Measurements from ENCODE around the gene SLC12A9.
"Not testable (repeated sequence)": the region's sequence is repeated elsewhere in the genome, so short reads cannot be mapped to it uniquely, and the experiment has no call there.

The SLC12A9 gene

DNA sequence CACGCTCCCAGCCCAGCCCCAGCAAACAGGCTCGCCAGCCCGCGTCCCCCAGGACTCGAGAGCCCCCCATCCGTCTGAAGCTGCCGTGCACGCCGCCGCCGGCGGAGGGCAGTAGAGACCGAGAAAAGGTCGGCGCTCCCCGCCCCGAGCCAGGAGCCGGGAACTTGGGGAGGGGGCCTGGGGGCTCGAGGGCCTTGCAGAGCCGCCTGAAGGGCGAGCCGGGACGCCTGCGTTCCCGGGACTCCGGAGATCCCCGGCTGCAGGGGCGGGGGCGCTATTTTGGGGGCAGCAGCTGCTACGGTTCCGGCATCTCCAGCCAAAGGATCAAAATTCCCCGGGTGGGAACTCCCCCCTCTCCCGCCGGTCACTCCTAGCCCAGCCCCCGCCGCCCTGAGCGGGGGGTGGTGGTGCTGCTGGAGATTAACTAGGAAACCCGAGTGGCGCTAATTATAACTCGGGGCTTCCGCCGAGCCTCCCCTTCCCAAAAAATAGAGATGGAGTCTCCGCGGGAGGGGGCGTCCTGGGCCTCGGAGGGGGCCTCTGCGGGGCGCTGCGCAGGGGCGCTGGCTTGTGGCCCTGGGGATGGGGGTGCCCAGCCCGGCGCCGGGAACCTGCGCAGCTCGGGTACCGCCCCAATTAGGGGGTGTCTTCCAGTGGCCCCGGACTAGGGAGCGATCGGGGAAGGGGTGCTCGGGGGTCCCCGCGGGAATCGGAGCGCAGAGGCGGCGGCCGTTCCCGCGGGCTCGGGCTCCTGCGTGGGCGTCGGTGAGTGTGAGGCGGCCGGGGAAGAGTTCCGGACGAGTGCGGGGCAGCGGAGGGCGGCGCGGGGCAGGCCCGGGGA lies 42.6 kb downstream of the SLC12A9 start:
- in situ Hi-C loops (cut with MboI; ENCODE audit: low sequenced_read_pairs), result loop anchor here (5.0 to 10.0 kb wide), 2 partner anchors 162 to 400 kb away; no protein-coding TSS in a partner anchor

DNA sequence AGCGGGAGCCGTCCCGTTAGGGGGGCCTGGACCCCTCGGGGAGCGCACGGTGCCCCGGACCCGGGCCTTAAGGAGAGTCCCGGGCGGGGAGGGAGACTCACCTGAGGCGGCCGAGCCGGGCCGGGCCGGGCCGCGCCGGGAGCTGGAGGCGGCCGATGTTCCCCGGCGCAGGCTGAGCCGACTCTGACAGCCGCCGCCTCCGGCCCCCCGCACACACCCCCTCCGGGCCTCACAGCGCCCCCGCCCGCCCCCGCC lies 43.1 kb downstream of the SLC12A9 start, which contains the start of gene ACHE:
Gene ACHE, minus strand, starts transcription at position 188 of the 255 bp plus-strand sequence. CDS start 1,656 bp downstream, outside the sequence.
- in situ Hi-C loops (cut with MboI; ENCODE audit: low sequenced_read_pairs), result loop anchor here (10.0 kb wide), 1 partner anchor 399 kb away; no protein-coding TSS in a partner anchor

DNA sequence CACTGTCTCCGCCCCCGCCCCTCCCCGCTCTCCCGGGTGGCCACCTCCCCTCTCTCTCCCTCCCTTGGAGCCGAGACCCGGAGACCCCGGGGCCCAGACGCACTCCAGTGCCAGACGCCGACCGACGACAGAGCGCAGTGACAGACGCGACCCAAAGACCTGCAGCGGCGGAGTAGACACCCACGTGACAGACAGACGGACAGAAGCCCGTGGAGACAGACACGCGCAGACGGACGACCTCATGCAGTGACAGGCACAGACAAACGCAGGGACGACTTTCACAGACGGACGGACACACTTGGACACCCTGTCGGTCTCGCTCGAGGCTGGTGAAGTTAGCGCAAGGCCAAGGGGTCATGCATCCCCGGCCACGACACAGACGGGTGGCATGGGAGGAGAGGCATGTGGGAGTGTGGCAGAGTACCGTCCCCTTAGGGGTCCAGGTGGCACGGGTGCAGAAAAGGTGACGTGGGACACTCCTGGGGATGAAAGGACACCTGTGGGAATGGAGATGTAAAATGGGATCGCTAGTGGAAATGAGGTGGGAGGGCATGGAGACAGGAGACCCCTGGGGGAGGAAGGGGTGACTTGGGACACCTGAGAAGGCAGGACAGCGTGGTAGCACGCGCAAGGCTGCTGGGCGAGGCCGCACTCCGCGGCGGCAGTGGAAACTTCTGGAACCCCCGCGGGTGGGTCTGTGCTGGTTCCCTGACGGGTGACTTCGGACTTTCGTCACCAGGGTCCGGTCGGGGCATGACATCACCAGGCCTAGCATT lies 43.6 kb downstream of the SLC12A9 start:
- in situ Hi-C loops (cut with MboI; ENCODE audit: low sequenced_read_pairs), result loop anchor here (10.0 kb wide), 1 partner anchor 399 kb away; no protein-coding TSS in a partner anchor

DNA sequence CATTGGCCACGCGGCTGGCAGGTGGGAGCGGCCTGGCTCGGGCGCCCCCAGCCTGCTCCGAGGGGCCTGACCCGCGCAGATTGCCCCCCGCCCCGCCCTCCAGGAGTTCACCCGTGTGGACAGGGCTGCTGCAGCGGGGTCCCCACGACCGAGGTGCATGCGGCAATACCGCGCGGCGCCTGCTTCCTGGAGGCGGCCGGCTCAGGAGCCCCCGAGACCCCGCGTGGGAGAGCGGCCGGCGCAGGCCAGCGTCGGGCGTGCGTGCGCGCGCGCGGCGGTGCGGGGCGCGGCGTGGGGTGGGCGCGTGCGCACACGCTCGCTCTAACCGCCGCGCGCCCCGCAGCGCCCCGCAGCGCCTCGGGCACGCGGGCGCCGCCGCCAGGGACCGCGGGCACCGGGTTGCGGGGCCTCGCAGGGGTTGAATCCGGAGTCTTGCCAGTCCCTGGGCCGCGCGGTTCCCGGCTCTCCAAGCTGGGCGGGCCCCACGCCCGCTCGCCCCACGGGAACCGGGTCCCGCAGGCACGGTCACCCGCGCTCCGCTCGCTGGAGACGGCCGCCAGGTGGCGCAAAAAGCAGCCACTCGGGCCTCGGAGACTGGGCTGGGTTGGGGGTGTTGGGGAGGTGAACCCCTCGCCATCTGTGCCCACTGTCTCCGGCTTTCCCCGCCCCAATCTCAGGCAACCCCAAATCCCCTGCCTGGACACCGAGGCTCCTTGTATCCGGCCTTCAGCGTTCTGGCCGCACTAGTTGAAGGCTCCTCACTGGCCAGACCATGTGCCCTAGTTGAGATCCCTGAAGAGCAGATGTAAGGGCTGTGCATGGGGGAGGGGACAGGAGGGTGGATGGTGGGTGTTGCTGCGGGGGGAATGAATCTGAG lies 44.5 kb downstream of the SLC12A9 start:
- in situ Hi-C loops (cut with MboI; ENCODE audit: low sequenced_read_pairs), result loop anchor here (10.0 kb wide), 1 partner anchor 398 kb away; no protein-coding TSS in a partner anchor

DNA sequence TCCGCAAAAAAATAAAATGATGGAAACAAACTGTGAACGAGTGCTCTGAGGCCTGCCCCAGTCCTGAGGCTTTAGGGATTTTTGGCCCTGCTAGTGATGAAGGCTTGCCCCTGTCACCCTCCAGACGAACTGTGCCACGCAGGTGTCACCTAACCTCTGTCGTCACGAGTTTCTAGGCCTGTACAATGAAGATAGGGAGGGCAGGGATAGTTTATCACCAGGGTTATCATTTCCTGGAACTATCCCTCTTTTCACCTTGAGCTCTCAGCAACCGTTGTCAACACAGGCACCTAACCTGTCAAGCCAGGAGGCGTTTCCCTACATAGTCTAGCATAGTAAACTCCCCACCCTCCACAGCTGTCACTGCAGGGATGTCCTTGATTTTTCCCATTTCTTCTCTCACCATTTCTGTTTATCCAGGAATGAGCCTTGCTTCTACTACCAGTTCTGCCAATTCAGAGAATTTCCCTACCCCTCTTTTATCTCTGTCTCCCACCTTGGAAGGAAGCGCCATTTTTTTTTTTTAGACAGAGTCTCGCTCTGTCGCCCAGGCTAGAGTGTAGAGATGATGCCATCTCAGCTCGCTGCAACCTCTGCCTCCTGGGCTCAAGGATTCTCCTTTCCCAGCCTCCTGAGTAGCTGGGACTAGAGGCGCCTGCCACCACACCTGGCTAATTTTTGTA lies 45.4 kb downstream of the SLC12A9 start:
- in situ Hi-C loops (cut with MboI; ENCODE audit: low sequenced_read_pairs), result loop anchor here (10.0 kb wide), 1 partner anchor 397 kb away; no protein-coding TSS in a partner anchor

DNA sequence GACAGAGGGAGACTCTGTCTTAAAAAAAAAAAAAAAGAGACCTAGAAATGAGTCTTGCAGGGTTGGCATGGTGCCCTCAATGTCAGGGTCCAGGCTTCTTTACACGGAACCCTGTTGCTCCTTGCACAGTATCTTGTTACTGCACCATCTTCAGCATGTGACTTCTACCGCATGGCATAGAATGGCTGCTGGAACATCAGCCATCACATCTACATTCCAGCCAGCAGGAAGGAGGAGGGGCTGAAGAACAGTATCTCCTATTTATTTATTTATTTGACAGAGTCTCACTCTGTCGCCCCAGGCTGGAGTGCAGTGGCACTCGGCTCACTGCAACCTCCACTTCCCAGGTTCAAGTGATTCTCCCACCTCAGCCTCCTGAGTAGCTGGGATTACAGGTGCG lies 46.9 kb downstream of the SLC12A9 start:
- in situ Hi-C loops (cut with MboI; ENCODE audit: low sequenced_read_pairs), result loop anchor here (10.0 kb wide), 1 partner anchor 395 kb away; no protein-coding TSS in a partner anchor

DNA sequence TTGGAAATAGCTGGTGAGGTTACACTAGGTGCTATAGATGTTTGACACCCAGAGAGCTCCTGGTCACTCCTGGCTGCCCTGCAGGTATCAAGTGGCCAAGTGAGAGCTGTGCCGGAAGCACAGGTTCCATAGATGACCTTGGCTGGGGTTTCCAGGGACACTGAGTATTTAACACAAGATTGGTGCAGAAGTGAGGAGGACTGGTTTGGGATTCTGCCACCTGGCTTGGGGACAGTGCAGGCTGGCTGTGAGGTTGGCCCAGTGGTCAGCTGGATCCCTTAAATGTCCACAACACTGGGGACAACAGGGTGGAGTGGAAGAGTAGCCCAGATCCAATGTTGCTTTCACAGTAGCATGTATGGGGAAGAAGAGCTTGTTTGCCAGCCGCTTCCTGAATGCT lies 48.5 kb downstream of the SLC12A9 start:
- in situ Hi-C loops (cut with MboI; ENCODE audit: low sequenced_read_pairs), result no loop called here

DNA sequence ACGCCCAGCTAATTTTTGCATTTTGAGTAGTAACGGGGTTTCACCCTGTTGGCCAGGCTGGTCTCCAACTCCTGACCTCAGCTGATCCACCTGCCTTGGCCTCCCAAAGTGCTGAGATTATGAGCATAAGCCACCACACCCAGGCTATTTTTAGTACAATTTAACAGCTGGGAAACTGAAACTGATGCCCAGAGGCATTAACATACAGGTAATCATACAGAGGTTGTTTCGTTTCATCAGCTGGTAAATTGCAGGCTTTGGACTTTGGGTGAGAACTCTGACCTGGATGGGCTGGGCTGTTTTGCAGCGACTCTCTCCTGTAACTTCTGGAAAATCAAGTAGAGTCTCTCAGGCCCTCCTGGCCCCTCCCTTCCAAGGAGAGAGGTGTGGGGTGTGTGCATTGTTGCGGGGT lies 49.4 kb downstream of the SLC12A9 start:
- in situ Hi-C loops (cut with MboI; ENCODE audit: low sequenced_read_pairs), result no loop called here

DNA sequence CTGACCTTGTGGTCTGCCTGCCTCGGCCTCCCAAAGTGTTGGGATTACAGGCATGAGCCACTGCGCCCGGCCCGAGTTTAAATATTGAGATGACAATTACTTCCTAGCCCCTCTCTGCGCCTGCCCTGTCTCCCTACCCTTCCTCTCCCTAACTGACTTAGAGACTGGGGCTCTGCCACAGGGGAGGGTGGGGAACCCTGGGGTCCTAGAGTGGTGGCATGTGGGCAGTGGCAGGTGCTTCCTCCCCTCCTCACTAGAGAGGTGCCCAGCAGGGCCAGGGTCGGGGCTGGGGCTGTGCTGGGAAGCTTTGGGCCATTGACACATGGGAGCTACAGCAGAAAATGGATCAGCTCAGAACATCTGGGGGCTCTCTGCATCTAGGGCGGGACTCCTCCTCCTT lies 50.1 kb downstream of the SLC12A9 start:
- in situ Hi-C loops (cut with MboI; ENCODE audit: low sequenced_read_pairs), result no loop called here

DNA sequence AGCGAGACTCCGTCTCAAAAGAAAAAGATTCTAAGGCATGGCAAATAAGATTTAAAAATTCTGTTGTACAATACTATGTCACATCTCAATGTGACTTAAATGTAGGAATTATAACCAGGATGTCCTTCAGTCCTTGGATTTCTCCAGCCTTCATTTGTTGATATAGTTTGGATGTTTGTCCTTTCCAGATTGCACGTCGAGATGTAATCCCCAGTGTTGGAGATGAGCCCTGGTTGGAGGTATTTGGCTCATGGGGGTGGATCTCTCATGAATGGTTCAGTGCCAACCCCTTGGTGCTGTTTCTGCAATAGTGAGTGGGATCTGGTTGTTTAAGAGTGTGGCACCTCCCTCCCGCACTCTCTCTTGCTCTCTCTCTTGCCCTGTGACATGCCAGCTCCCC lies 56.0 kb downstream of the SLC12A9 start:
- in situ Hi-C loops (cut with MboI; ENCODE audit: low sequenced_read_pairs), result no loop called here

DNA sequence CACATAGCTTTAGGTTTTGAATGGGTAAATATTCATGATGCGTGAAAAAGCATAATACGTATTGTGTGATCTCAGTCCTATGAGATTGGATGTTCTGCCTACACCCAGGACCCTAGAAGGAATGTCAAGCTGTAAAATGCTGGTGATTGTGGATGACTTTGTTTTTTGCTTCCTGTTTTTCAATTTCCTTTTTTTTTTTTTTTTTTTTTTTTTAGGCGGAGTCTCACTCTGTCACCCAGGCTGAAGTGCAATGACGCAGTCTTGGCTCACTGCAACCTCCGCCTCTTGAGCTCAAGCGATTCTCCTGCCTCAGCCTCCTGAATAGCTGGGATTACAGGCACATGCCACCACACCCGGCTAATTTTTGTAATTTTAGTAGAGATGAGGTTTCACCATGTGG lies 57.9 kb downstream of the SLC12A9 start:
- in situ Hi-C loops (cut with MboI; ENCODE audit: low sequenced_read_pairs), result not testable (repeated sequence)

DNA sequence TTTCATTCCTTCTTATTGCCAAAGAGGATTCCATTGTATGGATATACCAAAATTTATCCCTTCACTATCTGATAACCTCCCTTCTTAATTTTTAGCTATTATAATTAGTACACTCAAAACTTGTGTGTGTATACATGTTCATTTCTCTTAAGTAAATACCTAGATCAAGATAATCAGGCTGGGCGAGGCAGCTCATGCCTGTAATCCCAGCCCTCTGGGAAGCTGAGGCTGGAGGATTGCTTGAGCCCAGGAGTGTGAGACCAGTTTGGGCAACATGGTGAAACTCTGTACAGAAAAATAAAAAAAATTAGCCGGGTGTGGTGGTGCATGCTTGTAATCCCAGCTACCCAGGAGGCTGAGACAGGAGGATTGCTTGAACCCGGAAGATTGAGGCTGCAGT lies 59.0 kb downstream of the SLC12A9 start:
- in situ Hi-C loops (cut with MboI; ENCODE audit: low sequenced_read_pairs), result no loop called here

DNA sequence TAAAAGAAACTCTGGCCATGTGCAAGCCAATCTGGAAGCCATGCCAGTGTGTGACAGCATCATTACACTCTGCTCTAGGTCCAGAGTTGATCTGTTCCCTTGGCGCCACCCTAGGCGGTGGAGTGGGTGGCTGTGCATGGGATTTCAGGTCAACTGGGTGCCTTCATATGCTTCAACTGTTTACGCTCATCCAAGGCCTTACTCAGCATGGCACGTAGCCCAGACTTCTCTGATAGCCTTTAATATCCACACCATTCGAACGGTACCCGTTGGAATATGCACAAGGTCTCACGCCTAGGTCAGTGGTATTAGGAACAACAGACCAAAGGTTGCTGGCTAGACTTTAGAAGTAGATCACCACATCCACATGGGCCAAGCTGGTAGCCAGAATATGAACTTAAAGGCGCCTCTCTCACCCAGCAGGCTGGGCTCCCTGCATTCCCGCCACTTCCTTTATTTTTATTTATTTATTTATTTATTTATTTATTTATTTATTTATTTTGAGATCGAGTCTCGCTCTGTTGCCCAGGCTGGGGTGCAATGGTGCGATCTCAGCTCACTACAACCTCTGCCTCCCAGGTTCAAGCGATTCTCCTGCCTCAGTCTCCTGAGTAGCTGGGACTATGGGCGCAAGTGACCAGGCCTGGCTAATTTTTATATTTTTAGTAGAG lies 61.8 kb downstream of the SLC12A9 start:
- in situ Hi-C loops (cut with MboI; ENCODE audit: low sequenced_read_pairs), result no loop called here

DNA sequence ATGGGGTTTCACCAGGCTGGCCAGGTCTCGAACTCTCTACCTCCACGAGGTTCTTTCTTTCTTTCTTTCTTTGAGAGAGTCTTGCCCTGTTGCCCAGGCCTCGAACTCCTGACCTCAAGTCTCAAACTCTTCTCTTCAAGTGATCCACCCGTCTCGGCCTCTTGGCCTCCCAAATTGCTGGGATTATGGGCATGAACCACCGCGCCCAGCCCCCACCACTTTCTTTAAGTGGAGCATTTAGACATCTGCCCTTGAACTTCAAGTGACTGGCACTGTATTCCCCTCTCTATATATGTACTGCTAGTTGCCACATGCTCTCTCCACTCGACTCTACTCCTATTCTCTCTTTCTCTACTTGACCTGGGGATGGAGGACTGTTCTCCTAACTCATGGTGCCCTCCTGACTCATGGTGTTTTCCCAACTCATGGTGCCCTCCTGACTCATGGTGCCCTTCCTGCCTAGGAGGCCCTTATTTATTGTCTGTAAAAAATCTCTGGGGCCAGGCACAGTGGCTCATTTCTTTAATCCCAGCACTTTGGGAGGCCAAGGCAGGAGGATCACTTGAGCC lies 62.5 kb downstream of the SLC12A9 start:
- in situ Hi-C loops (cut with MboI; ENCODE audit: low sequenced_read_pairs), result no loop called here

Data from HL-60/S4 (cell line).